ENCODE data around the gene PRDM4.

PRDM4 gene

DNA sequence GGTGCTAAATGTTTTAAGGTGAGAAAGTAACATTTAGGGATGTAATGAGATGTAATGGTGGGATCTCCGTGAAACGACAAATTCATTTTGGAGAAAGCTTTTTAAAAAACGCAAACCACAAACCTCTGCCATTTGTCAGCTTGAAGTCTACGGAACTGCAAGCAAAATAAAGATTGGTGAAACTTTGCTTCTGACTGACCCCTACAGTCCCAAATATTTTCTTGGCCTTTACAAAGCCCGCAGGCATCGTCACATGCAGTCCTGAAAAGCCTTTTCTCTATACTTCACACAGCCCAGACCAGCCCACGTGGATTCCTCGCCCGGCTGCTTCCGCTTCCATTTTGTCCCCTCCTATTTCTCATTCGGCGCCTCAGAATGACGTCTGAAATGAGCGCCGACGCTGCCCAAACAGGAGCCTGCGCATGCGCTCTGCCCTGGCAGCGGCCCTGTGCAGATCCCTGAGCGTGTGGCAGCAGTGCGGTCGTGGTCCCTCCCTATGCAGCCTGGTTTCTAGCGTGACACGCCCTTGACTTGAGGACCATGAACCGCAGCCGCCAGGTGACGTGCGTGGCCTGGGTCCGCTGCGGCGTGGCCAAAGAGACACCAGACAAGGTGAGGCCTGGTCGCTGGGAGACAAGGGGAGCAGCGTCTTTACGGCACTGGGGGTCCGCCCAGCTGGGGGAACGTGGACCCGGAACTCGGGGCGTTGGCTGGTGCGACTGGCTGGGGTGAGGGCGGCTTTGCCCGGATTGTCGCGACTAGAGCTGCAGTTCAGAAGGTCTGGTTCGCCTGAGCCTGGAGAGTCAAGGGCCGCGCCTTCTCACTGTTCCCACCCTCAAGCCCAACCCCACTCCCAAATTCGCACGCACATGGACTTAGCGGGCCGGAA lies 75.3 kb downstream of the PRDM4 start, which contains the start of gene PWP1:
PWP1 (plus strand) TSS at position 440 of the 889 bp plus-strand sequence; CDS start at position 541, 101 bp downstream.
- DNase-seq, result peak; percentile 96

DNA sequence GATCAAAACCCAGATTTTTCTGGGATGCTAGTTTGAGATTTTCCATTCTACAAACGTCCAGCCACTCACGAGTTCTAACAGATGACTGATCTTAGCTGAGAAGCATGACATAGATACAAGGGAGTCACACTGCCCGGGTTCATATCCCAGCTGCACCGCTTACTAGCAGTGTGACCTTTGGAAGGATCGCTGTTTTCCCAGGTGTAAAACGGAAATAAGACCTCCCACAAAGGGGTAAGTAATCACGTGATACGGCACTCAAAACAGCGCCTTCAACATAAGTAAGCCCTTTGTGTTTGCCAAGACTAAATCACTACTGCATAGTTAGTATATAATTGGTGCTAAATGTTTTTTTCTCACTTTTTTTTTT lies 76.0 kb downstream of the PRDM4 start:
- peak; percentile 37 for DNase-seq

DNA sequence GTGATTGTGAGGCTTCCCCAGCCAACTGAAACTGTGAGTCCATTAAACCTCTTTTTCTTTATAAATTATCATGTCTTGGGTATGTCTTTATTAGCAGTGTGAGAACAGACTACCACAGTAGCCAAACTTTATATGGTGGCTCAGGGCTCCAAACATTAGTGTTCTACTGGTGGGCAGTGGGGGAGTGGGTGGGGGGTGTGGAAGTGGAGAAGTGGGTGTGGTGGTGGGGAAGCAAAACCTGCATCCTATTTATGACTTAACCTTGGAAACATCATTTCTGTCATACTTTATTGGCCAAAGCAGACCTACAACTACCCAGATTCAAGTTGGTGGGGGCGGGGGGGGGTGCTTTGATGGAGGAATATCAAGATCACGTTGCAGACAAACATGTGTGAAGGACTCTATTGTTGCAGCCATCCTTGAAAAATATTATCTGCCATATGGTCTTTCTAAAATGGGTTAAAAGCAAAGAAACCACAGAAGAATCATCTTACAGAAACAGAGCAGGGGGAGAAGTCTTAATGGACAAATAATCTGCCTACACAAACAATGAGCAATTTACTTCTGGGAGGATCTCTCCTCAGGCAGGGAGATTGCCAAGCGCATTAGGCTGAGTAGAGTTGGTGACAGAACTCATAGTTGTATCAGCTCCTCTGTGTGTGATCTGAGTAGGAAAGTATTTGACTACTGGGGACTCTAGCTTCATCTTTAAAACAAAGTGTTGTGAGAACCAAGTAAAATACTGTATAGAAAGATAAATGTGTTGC lies 76.7 kb downstream of the PRDM4 start:
- no peak for DNase-seq

Measured in stimulated activated CD8-positive, alpha-beta memory T cell treated with anti-CD3 and anti-CD28 coated beads, Interleukin-4, amount 100 ng/mL, for 48 hours (primary cell).